Stomach (tissue), 4 donors: ENCODE data around the gene RWDD4.

Experiments
- POLR2A ChIP-seq, 4 donors: fragments of 450-650 bp; IDR thresholded peaks; one replicate each; pipeline ENCODE4 v1.6.1; 2016; ENCODE audit warnings: antibody characterized with exemption in 4 of 4, control low read depth in 2 of 4, mild to moderate bottlenecking in 1 of 4, moderate library complexity in 1 of 4
- TF ChIP-seq, protein P1 (sequence below), 7 experiments: fragments of 450-650 bp in 4 of 7; fragments of 200-600 bp in 3 of 7; sonication (generic) in 3 of 7; IDR thresholded peaks; one replicate each; pipeline ENCODE4 v1.5.1; 2016 to 2019; ENCODE audit warnings: antibody characterized with exemption in 7 of 7, control low read depth in 2 of 7, mild to moderate bottlenecking in 1 of 7

DNA sequence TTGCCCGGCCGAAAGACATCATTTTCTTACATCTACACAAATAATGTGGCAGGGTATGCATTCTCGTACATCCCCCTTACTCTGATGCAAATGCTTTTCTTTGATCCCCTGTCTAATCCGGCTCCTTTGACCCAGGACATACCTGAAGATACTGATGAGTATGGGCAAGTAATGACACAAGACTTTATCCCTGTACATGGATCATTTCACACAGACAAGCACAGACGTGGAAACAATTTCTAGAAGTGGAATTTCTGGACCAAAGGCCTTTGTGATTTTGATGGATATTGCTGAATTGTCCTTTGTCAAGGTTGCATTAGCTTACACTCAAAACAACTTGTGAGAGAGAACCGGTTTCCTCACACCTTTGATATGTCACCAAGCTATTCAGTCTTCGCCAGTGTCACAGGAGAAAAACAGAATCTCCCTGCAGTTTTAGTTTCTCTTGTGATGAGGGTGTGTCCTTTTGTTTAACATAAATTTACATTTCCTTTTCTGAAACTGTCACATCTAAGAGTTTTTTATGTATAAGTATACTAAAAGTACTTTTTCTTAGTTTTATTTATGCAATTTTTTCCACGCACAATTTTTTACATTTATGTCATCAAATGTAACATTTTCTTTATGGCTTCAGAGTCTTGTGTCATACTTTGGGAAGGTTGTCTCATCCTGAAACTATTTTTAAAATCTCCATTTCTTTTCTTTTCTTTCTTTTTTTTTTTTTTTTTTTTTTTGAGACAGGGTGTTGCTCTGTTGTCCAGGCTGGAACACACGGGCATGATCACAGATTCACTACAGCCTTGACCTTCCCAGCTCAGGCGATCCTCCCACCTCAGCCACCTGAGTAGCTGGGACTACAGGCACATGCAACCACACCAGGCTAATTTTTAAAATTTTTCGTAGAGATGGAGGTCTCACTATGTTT, 25.2 kb downstream of the RWDD4 start:
- TF ChIP-seq, protein P1, sequence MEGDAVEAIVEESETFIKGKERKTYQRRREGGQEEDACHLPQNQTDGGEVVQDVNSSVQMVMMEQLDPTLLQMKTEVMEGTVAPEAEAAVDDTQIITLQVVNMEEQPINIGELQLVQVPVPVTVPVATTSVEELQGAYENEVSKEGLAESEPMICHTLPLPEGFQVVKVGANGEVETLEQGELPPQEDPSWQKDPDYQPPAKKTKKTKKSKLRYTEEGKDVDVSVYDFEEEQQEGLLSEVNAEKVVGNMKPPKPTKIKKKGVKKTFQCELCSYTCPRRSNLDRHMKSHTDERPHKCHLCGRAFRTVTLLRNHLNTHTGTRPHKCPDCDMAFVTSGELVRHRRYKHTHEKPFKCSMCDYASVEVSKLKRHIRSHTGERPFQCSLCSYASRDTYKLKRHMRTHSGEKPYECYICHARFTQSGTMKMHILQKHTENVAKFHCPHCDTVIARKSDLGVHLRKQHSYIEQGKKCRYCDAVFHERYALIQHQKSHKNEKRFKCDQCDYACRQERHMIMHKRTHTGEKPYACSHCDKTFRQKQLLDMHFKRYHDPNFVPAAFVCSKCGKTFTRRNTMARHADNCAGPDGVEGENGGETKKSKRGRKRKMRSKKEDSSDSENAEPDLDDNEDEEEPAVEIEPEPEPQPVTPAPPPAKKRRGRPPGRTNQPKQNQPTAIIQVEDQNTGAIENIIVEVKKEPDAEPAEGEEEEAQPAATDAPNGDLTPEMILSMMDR (IDR thresholded peaks at IDR 0.05): no peak
- TF ChIP-seq POLR2A (IDR thresholded peaks at IDR 0.05): no peak
